GM21825 (cell line): ENCODE data around the gene CNR2.
A peak's percentile ranks its signal among the peaks of the same experiment; 100 is the strongest.
"Not testable (repeated sequence)": the region's sequence is repeated elsewhere in the genome, so short reads cannot be mapped to it uniquely, and the experiment has no call there.

Experiments used
- ATAC-seq: cut with Tn5 transposase; IDR thresholded peaks from one replicate; pipeline ENCODE4 v1.9.1; 2021; ENCODE audit warnings: mild to moderate bottlenecking, moderate library complexity; ENCODE audit not compliant: unreplicated experiment

The CNR2 gene

GRCh38 chr1:23837908-23838307 lies 75.3 kb downstream of the CNR2 start:
- no peak for ATAC-seq

- no peak for ATAC-seq
Measured at GRCh38 chr1:23836037-23836436, 77.1 kb downstream of the CNR2 start.

GRCh38 chr1:23834156-23834555 lies 79.0 kb downstream of the CNR2 start:
- ATAC-seq: not testable (repeated sequence)

GRCh38 chr1:23827717-23828116 lies 85.4 kb downstream of the CNR2 start:
- ATAC-seq: no peak

- ATAC-seq: not testable (repeated sequence)
Measured at GRCh38 chr1:23826590-23826989, 86.6 kb downstream of the CNR2 start.

GRCh38 chr1:23825762-23826522 lies 87.2 kb downstream of the CNR2 start:
- ATAC-seq: peak; percentile 50

GRCh38 chr1:23825076-23825761 lies 87.9 kb downstream of the CNR2 start, which contains the start of gene HMGCL:
Gene HMGCL, minus strand, starts transcription at chr1:23825429. Its CDS starts 14 bp downstream, at chr1:23825415.
- peak; percentile 80 for ATAC-seq

DNA sequence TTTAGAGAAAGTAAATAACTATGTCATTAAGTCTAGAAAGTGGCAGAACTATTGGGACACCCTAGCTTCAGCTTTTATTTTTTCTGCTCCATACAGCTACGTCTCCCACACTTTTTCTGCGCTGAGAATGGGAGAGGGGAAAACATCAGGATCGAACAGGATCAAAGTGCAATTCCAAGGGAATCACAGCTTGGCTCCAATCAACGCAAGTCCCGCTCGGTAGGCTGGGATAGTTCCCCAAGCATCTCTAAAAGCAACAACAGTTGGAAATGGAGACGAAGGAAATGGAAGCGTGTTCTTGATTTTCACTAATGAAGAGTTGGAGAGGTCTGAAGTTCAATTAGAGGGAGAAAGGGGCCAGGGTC lies 88.5 kb downstream of the CNR2 start:
- ATAC-seq: no peak

GRCh38 chr1:23823767-23824166 lies 89.4 kb downstream of the CNR2 start:
- no peak for ATAC-seq
